GF-D8 (cell line): ENCODE data around the gene TLR4.

Source experiments
- DNase-seq: peaks from one replicate; lab custom pipeline; 2025; lab: John Stamatoyannopoulos, UW

The TLR4 gene

DNA sequence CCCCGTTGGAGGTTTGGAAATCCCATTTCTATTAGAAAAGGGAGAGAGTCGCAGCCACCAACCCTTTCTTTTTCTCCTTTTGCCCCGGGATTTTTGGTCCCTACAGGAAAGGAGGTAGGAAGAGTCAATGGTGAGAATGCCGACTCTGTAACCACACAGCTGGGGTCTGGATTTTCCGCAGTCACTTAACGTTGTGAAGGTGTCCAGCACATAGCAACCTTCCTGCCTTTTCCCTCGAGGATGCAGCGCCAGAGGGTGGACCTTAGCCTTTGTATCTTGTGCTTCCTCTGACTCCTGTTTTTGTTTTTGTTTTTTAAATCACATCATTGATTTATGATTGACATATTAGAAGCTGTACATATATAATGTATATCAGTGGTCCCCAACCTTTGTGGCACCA, 41.4 kb downstream of the TLR4 start:
- DNase-seq, result no peak

DNA sequence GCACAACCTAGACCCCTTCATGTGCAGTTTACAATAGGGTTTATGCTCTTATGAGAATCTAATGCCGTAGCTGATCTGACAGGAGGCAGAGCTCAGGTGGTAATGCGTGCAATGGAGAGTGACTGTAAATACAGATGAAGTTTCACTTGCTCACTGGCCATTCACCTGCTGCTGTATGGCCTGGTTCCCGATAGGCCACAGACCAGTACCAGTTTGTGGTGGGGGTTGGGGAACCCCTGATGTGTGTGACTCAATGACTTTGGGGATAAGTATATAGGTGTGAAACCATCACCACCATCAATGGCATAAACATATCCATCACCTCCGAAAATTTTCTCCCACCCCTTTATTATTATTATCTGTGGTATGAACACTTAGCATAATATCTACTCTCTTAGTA, 42.1 kb downstream of the TLR4 start:
- DNase-seq, result no peak

DNA sequence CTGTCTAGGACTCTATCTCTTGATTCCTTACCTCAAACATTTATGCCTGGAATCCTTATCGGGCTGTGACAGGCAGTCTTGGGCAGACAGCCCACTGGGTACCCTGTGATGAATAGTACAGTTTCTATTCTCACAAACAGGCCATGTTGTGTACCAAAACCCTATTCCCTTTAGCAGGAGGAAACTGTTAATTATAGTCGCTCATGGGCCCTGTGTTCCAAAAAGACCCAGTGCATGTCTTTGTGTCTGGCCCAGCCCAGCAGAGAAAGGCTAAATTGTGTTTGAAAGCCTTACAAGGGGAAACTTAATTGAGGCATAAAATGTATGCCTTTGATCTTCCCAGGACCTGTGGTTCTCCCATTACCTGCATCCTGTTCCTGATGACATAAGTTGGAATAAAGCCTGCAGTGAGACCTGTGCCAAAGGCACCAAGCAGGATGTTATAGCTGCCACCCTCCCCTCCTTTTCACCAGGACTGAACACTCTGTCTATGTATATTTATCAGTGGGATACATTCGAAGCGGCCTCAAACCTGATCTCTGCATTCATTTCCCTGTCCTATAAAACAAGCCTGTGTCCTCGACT, 43.3 kb downstream of the TLR4 start:
- DNase-seq, result no peak

DNA sequence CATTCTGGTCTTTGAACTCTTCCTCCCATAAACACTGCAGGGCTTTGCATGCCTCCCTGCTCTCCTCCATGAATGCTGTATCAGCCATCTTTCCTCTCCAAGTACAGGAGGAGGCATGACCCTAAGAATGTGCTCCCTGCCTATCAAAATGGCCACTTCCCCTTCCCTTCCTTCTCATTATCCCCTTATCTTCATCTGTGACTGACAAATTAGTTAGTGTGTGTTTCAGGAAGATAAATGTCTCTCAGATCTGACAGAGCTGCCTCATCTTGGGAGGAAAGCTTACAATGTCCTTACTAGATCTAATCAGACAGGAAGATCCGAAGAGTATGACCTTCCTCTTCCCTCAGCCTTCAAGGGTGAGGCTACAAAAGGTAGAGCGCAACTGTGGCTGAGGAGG, 46.2 kb downstream of the TLR4 start:
- no peak for DNase-seq

DNA sequence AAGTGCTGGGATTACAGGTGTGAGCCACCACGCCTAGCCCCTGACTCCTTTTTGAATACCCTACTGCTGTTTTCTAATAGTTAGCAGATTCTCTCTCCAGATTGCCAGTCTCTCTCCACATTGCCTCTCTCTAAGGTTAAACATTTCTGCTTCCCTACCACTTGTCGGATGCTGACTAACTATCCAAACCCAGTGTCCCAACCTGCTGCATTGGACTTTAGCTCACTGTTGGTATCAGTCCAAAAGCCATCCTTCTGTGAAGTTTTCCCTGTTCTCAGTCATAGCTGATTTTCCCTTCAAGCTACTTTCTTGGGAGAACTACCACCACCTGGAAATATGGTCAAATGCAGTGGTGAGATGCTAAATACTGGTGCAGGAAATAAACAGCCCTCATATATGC, 48.7 kb downstream of the TLR4 start:
- DNase-seq, result no peak

DNA sequence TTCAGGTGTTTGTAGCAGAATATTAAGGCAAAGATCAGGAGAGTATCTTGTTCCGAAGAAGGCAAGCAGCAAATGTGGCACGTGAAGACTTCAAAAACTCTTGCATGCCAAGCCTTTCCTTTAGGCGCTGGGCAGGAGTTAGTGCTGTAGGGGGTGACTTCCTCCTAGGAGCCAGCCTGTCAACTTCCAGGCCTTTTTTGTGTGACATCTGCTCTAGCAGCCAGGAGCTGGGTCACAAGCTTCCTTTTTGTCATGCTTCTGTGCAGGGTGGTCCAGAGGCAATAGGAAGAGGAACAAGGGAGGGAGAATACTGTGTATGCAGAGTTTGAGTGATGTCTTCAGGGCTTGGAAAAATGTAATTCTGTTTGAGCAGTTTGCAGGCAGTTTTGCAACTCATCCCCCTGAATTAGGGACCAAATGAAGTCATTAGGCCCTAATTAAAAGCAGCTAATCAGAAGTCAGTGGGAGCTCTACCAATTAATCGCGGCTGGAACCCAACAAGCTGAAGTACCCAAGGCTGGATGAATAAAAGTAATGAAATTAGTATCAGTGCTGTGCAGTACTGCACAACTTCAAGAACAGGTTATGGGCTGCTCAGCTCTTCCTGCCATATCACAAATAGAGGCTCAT, 53.5 kb downstream of the TLR4 start:
- DNase-seq, result no peak

DNA sequence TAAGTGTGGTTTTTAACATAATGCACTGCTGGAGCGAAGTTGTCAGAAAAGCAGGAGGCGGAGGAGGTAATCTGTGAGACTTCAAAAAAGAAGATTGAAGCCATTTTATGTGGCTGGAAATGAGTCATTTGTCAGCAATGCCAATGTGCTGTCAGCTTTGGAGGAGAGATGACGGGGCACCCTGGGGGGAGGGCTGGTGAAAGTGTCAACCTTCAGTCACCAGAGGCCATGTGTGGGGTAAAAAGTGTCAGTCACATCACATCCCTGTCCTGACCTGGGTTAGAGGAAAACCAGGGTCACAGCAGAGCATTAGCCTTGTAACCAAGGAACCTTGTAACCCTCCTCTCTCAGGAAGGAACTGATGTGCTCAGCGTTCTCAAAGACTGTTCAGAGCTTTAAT, 59.1 kb downstream of the TLR4 start:
- DNase-seq, result no peak

DNA sequence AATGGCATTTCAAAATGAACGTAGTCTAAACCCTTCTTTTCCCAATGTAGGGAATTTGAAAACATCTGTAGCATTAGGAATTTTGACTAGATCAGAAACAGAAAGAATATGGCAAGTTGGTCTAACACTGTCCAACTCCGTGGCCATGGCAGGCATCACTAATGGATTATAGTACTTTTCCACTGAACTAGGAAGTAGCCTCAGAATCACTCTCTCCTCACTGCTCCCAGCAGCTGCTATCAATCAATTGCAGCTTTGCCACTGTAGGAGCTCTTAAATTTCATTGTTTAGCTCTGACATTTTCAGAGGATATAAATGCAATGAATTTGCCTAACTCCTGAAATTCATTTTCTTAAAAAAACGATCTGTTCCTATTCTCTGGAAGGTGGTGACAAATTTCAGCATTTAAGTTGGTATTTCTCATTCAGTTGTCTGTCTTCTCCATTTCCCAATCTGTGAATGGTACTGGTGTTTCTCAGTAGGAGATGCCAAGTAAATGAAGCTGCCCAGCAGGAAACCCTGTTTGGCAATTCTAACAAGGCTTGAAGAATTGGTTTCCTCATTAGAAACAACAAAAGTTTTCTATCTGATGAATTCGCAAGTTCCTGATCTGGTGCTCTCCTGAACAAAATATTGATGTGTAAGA, 64.7 kb downstream of the TLR4 start:
- DNase-seq, result no peak

DNA sequence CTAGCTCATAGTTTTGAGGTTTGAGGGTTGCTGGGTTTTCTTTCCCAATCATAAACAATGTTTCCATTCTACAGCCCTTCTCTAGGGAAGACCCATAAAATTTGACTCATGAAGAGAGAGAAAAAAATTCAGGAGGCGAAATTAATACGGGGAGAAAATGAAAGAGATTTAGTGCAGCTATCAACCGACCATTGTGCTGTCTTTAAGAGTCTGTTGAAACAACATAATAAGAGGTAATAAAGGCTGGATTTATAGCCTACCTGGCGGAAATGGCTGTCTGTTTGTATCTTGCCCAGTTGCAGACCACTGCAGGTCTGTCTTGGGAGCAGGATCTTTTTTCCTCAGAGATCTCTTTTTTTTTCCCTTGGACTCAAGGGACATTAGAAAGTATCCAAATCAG, 66.9 kb downstream of the TLR4 start:
- no peak for DNase-seq

DNA sequence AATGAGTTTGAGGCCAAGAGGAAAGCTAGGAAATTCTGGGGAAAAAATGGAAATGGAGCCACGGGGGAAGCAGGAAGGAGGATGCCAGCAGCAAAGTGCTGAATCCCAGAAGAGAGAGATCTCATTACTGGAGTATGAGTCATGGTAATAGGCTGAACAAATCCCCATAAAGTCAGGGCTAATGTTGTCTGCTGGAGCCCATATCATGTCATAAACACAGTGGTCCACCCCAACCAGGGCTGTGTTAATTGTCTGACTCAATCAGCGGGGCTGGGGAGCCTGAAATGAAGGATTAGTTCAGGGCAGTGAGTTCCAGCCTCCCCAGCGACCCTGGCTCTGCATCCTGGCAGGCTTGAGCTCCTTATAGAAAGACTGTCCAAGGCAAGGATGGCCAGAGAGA, 68.8 kb downstream of the TLR4 start:
- DNase-seq, result no peak
